ENCODE data around the gene OR1J4. TPM values are rescaled to one million over a fixed set of nuclear protein-coding genes. Genes with fewer than 3 reads are reported as not detected.

OR1J4 gene
- 0.22 TPM in 1 of 2 replicates, not detected in the other for total RNA-seq (2014; rRNA removed; shearing (Covaris generic))
- polyA plus RNA-seq (2016; fragmentation: Nextera tagmentation; extraction: Ambion mirVana), result 0.42 and 0.80 TPM in 2 replicates

- no peak within 1 kb of the TSS for H3K4me3 ChIP-seq
- H3K36me3 ChIP-seq (ENCODE audit: low read depth), result peaks cover 4% of the 10 kb centered on the region; the same call in 1 of the 2 replicates
- 84% methylated on average over 4 of the region's 4 CpGs for WGBS, 2 experiments (ENCODE audit: low coverage in 1 of 2, low lambda C conversion rate in 2 of 2, missing lambda C conversion rate in 2 of 2)
- TF ChIP-seq EZH2phosphoT487 (IDR thresholded peaks at IDR 0.05; ENCODE audit: insufficient read depth, low read depth), result no peak
- no peak for TF ChIP-seq EZH2 (IDR thresholded peaks at IDR 0.05; ENCODE audit: insufficient read depth, poor library complexity, severe bottlenecking)
- peaks cover 7% of the 10 kb centered on the region; the same call in 1 of the 2 replicates for H3K9me2 ChIP-seq (ENCODE audit: insufficient read depth)
- H3K4me1 ChIP-seq (ENCODE audit: insufficient read depth), result no peaks in the 10 kb centered on the region; the same call in 1 of the 2 replicates
- no peak within 1 kb of the TSS for H3K4me2 ChIP-seq (ENCODE audit: unreplicated experiment)
- no peak for DNase-seq
- no peaks in the 10 kb centered on the region for H4K20me1 ChIP-seq (ENCODE audit: insufficient read depth)
- no peak within 1 kb of the TSS for H2AFZ ChIP-seq
- no peak within 1 kb of the TSS for H3K9ac ChIP-seq
- H3K79me2 ChIP-seq (ENCODE audit: insufficient read depth), result no peaks in the 10 kb centered on the region
- no peaks in the 10 kb centered on the region for H3F3A ChIP-seq (ENCODE audit: insufficient read depth)
- in situ Hi-C loops (cut with MboI), result no loop called here
- no peak within 1 kb of the TSS for H3K27ac ChIP-seq
- H3K27me3 ChIP-seq (replicated peaks; ENCODE audit: insufficient read depth), result no peaks in the 10 kb centered on the region
- H3K9me3 ChIP-seq (ENCODE audit: low read depth), result no peaks in the 10 kb centered on the region
Measured at GRCh38 chr9:122518841-122519240, at the start of gene OR1J4. Gene OR1J4 (plus strand): TSS chr9:122519141. CDS start chr9:122519141, 0 bp downstream.

- no peaks in the 10 kb centered on the region for H3K36me3 ChIP-seq (ENCODE audit: low read depth)
- no peaks in the 10 kb centered on the region for H4K20me1 ChIP-seq (ENCODE audit: insufficient read depth)
- no peaks in the 10 kb centered on the region for H3K9me2 ChIP-seq (ENCODE audit: insufficient read depth)
- H2AFZ ChIP-seq, result no peak overlapping the region
- peaks cover 2% of the 10 kb centered on the region; the same call in 1 of the 2 replicates for H3F3A ChIP-seq (ENCODE audit: insufficient read depth)
- H3K27me3 ChIP-seq (replicated peaks; ENCODE audit: insufficient read depth), result no peaks in the 10 kb centered on the region
- TF ChIP-seq EZH2 (IDR thresholded peaks at IDR 0.05; ENCODE audit: insufficient read depth, poor library complexity, severe bottlenecking), result no peak
- TF ChIP-seq EZH2phosphoT487 (IDR thresholded peaks at IDR 0.05; ENCODE audit: insufficient read depth, low read depth), result no peak
- no peak overlapping the region for H3K27ac ChIP-seq
- DNase-seq, result no peak
- peaks cover 43% of the 10 kb centered on the region for H3K79me2 ChIP-seq (ENCODE audit: insufficient read depth)
- no peak overlapping the region for H3K9ac ChIP-seq
- H3K9me3 ChIP-seq (ENCODE audit: low read depth), result no peaks in the 10 kb centered on the region
- H3K4me1 ChIP-seq (ENCODE audit: insufficient read depth), result peaks cover 17% of the 10 kb centered on the region
- no peak overlapping the region for H3K4me2 ChIP-seq (ENCODE audit: unreplicated experiment)
- H3K4me3 ChIP-seq, result no peak overlapping the region
- in situ Hi-C loops (cut with MboI), result no loop called here
- WGBS, 2 experiments (ENCODE audit: low coverage in 1 of 2, low lambda C conversion rate in 2 of 2, missing lambda C conversion rate in 2 of 2), result 63 to 73% methylated on average over 3 of the region's 3 CpGs
Measured at GRCh38 chr9:122474561-122474960, 44.4 kb upstream of the OR1J4 start.

- TF ChIP-seq EZH2 (IDR thresholded peaks at IDR 0.05; ENCODE audit: insufficient read depth, poor library complexity, severe bottlenecking) (no peak), EZH2phosphoT487 (IDR thresholded peaks at IDR 0.05; ENCODE audit: insufficient read depth, low read depth) (no peak)
- in situ Hi-C loops (cut with MboI), result no loop called here
- DNase-seq, result peak; percentile 51
- Histone ChIP-seq H3K27ac (0 out of 2 replicates have a peak overlapping the region, but pooled peaks have one; percentile 13), H3K27me3 (replicated peaks; ENCODE audit: insufficient read depth) (no peaks in the 10 kb centered on the region), H3K9ac (no peak overlapping the region; the same call in 1 of the 2 replicates), H3K36me3 (ENCODE audit: low read depth) (no peaks in the 10 kb centered on the region), H3K4me3 (peak overlapping the region; percentile 18; the same call in 1 of the 2 replicates), H3K4me1 (ENCODE audit: insufficient read depth) (peaks cover 13% of the 10 kb centered on the region), H2AFZ (peak overlapping the region; percentile 51), H3K79me2 (ENCODE audit: insufficient read depth) (peaks cover 31% of the 10 kb centered on the region), H3K9me2 (ENCODE audit: insufficient read depth) (no peaks in the 10 kb centered on the region), H3K4me2 (ENCODE audit: unreplicated experiment) (peak overlapping the region; percentile 46), H4K20me1 (ENCODE audit: insufficient read depth) (no peaks in the 10 kb centered on the region), H3K9me3 (ENCODE audit: low read depth) (no peaks in the 10 kb centered on the region), H3F3A (ENCODE audit: insufficient read depth) (no peaks in the 10 kb centered on the region)
- 31 to 33% methylated on average over 2 of the region's 2 CpGs for WGBS, 2 experiments (ENCODE audit: low coverage in 1 of 2, low lambda C conversion rate in 2 of 2, missing lambda C conversion rate in 2 of 2)
Measured at GRCh38 chr9:122475717-122476116, 43.2 kb upstream of the OR1J4 start.

- DNase-seq, result no peak
- H3K36me3 ChIP-seq (ENCODE audit: low read depth), result no peaks in the 10 kb centered on the region; the same call in 1 of the 2 replicates
- no peak overlapping the region for H3K4me3 ChIP-seq
- H3K4me1 ChIP-seq (ENCODE audit: insufficient read depth), result peaks cover 13% of the 10 kb centered on the region
- H3K79me2 ChIP-seq (ENCODE audit: insufficient read depth), result peaks cover 19% of the 10 kb centered on the region
- H3K9me3 ChIP-seq (ENCODE audit: low read depth), result no peaks in the 10 kb centered on the region
- no peak for TF ChIP-seq EZH2phosphoT487 (IDR thresholded peaks at IDR 0.05; ENCODE audit: insufficient read depth, low read depth)
- TF ChIP-seq EZH2 (IDR thresholded peaks at IDR 0.05; ENCODE audit: insufficient read depth, poor library complexity, severe bottlenecking), result no peak
- no peaks in the 10 kb centered on the region for H3F3A ChIP-seq (ENCODE audit: insufficient read depth)
- H4K20me1 ChIP-seq (ENCODE audit: insufficient read depth), result no peaks in the 10 kb centered on the region
- no peaks in the 10 kb centered on the region for H3K27me3 ChIP-seq (replicated peaks; ENCODE audit: insufficient read depth)
- no peaks in the 10 kb centered on the region for H3K9me2 ChIP-seq (ENCODE audit: insufficient read depth)
- no peak overlapping the region for H3K4me2 ChIP-seq (ENCODE audit: unreplicated experiment)
- H2AFZ ChIP-seq, result no peak overlapping the region
- H3K9ac ChIP-seq, result no peak overlapping the region
- in situ Hi-C loops (cut with MboI), result no loop called here
- 92 to 95% methylated on average over 3 of the region's 3 CpGs for WGBS, 2 experiments (ENCODE audit: low coverage in 1 of 2, low lambda C conversion rate in 2 of 2, missing lambda C conversion rate in 2 of 2)
- no peak overlapping the region for H3K27ac ChIP-seq
Measured at GRCh38 chr9:122477346-122477745, 41.6 kb upstream of the OR1J4 start.
